Stimulated activated CD8-positive, alpha-beta memory T cell treated with anti-CD3 and anti-CD28 coated beads, Interleukin-15, amount 100 ng/mL, for 4 hours (primary cell): Measurements from ENCODE around the gene KRTAP16-1.

Experiments
- DNase-seq, 2 donors: peaks; one replicate each; pipeline ENCODE4 v3.0.0-alpha.2; 2020; ENCODE audit warnings: low read depth in 2 of 2

KRTAP16-1 gene

DNA sequence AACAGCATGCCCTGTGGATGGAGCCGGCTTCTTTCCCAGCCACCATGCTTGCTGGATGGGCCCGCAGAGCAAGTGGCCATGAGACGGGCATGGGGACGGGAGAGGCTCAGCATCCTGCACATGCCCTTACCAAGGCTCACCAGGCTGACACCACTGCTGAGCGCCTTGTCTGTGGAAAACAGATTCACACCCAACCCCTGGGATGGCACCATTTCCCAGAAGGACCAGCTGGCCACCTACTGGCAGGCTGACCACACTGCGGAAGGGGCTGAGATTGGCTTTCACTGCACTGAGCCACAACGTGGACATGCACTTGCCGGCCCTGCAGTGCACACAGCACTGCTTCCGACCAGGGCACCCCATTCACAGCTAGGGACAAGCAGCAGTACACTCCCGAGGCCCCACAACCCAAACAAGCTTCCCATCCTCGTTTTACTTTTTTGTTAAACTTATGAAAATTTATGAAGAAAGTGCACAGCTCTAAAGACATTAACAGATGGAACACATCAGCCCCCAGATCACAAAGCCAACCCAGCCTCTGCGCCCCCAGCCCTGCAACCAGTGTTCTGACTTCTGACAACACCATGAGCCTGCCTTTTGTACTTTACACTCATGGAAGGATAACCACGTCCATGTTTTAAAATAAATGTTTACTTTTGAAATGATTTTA, 20.3 kb upstream of the KRTAP16-1 start:
- DNase-seq = no peak

DNA sequence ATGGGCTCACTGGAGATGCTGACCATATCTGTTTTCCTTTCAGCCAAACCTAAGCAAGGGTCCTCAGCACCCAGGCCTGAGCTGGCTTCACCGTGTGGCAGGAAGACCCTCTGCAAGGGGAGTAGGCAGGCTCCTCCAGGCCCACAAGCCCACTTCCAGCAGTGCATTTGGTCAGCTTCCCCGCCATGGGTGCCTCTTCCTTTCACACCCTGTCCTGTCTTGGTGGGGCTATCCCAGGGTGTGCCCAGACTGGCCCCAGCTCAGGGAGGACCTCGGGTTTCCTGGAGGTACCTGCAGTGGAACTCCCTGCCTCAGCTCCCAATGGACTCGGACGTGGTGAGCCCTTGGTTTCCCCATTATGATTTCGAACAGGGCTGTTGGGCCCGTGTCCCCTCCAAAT, 19.1 kb upstream of the KRTAP16-1 start:
- no peak for DNase-seq

DNA sequence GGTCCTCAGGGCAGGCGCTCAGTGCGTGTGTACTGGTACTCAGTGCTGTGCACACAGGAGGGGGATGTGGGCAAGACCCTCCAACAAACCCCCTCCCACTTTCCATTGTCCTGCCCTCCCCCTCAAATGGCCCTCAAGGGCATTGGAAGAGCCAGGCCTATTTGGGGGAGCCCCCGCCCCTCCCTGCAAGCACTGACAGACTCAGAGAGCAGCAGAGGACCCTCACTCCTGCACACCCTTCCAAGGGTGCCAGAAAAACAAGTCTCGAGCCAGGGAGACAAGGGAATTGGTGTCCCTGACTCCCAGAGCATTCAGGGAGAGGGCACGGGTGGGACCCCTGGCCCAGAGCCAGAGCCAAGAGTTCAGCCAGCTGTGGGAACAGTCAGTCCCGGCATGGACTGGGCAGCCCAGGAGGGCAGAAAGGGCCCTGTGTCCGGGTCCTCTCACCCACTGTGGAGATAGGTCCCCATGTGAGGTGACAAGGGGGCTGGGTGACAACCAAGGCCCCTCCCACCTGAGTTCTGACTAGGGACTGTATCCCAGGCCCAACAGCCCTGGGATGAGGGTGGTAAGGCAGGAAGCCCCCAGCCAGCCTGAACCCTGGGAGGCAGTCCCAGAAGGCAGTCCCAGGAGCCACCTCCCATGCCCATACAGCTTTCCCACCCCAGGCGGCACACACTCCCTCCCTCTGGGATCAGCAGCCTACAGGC, 18.5 kb upstream of the KRTAP16-1 start:
- no peak for DNase-seq

DNA sequence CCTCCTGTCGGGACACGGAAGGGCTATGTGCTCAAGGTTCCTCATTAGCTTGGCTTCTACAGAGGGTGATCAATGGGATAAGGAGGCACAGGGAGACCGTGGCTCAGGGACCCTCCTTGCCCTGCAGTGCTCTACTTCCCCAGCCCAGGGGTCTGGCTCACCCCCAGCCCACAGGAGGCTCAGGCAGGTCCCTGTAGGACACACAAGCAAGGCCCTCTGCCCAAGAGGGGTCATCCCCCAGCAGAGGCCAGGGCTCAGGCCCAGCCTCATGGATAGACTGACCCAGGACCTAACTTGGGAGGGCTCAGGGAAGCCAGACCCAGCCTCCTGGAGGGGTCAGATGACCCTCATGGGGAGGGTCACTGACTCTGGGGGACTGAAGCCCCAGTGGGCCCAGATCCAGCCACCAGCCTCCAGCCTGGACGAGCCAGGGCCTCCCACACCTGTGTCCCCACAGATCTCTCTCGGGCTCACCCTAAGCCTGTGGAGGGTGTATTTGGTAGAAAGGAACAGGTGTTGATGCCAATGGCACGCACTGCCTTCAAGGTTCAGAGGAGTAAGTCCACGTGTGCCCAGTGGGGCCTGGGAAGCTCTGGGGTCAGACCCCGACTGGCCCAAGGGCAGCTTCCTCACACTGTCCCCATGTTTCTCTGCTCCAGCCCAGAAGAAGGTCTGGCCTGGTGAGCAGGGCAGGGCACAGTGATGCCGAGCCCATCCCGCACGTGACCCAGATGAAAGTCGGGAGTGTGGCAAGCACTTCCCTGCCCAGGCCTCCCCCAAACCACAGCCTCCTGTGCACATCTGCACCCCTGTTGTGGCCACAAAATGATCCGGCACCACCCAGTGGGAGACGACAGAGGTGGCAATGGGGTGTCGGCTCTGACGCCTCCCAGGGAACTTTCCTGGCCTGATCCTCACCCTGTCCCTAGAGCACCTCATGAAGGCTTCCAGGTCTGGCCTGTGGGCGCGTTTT, 17.4 kb upstream of the KRTAP16-1 start:
- no peak for DNase-seq

DNA sequence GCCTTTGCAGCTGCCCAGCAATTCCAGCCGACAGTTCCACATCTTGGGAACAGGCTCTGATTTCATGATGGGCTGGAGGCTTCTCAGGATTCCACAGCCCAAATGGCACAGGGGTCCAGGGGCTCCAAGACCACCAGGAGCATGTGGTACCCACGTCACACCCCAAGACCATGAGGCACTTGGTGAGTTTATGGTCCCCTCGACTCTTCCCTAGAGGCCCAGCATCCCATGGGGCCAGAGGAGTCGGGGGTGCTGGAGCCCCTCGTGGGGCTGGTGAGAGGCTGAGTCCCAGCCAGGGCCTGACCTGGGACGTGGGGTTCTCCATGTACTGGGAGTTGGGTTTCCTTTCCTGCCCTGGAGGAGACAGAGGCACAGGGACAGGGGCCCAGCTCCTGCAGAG, 16.5 kb upstream of the KRTAP16-1 start:
- DNase-seq = no peak

DNA sequence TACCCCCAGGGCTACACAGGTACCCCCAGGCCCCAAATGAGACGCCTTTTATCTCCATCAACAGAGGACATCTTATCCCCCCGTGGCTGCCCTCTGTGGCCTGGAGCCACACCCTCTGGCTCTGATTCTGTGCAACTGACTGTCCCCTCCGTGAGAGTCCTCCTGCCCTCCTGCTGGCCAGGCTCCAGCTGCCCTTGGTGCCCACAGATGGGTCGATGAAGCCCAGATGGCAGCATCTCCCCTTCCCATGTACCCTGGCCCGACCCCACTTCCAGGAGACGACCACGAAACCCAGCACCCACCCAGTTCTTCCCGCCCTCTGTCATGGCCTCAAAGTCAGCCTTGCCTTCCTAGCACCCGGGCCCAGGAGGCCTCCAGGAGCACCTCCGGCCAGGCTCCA, 16.0 kb upstream of the KRTAP16-1 start:
- DNase-seq = no peak

DNA sequence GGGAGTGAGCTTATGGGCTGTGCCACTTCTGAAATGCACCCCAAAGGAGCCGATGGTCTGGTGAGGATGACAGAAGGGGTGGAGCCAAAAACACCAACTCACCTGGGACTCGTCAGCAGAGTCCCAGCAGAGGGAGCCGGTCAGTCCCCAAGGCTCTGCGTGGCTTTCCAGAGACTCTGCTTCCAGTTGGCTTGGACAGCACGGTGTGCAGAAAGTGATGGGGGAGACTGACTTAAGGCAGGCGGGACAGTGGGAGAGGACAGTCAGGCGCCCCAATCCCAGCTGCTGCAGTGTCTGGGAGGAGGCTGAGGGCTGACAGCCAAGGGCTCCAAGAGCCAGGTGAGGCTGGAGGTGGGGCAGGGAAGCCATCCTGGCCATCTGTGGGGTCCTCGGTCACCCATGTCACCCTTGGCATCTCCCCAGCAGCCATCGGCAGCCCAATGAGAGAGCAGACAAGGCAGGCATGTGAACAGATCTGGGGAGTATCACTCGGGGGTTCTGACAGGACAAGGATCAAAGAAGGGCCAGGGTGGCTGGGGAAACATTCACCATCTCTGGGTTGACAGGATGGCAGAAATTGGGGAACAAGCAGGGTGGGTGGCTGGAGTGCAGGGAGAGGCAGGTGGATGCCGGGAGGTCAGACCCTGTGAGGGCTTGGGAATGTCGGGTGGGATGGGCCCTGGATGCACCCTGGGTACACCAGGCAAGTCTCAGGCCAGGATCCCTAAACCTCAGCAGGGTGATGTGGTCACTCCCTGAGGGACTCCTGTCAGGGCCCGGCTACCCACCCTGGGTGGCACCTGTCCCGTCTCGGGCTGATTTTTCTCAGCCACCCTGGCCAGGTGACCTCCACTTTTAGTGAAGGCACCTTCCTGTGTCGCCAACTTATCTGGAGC, 15.3 kb upstream of the KRTAP16-1 start:
- DNase-seq = no peak

DNA sequence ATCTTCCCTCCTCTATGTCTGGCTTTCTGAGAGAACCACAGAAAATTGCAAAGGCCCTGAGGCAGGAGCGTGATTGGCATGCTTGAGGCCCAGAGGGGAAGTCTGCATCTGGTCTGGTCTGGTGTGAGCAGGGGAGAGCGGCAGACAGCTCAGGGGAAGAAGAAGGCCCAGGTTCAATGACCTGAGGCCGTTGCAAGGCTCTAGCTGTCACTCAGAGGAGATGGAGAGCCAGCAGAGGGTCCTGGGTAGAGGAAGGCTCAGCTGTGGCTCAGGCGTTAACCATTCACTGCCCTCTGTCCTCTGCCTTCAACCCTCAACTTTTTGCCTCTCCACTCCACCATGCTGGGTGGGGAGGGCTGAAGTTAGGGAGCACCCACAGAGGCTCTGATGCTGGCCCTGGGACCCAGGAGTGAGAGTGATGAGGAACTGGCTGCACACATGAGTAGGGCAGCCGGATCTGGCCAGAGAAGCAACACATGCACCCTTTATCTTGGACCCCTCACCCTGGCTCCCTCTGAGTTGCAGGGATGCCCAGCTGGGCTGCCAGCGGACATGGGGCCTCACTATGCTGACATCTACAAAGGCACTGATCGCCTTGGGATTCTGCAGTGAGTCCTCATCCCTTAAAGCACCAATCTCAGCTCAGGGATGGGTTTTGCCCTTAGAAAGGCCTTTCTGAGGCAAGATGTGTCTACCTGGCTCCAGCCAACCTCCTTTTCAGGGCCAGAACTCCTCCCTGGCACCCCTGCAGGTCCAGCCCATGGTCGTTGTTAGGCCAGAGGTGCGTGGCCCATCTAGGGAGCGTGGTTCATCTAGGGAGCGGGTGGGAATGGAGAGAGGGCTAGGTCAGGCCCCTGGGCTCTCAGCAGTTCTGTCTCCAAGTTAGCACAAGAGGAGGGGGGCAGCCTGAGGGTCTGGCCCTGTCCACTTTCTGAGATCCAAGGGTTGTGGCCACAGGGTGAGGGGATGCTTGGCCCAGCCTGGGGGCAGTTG, 14.1 kb upstream of the KRTAP16-1 start:
- DNase-seq = no peak

DNA sequence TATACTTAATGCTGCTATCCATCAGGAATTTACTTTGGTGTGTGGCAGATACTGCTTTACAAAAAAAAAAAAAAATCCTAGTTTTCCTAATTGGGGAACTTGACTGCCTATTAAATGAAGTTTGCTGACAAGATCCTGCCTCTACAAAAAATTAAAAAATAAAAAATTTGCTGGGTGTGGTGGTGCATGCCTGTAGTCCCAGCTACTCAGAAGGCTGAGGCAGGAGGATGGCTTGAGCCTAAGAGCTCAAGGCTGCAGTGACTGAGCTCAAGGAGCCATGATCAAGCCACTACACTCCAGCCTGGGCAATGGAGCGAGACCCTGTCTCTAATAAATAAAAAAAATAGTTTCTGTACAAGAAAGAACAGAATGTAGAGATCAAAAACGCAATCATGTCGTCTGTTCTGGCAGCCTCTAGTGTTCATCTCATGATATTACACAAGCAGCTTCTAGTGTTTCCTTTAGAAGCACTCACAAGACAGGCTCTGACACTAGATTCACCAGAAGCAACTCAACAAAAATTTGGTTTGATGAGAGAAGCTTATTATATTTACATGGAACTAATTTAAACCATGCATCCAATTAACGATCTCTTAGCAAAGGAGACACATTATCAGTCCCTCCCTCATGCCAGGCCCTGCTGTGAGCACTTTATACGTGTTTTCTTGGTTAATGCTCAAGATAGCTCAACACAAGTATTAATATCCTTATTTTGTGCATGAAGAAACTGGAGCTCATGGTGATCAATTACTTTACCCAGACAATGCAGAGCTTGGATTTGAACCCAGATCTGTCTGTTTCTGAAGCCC, 13.2 kb upstream of the KRTAP16-1 start:
- no peak for DNase-seq

DNA sequence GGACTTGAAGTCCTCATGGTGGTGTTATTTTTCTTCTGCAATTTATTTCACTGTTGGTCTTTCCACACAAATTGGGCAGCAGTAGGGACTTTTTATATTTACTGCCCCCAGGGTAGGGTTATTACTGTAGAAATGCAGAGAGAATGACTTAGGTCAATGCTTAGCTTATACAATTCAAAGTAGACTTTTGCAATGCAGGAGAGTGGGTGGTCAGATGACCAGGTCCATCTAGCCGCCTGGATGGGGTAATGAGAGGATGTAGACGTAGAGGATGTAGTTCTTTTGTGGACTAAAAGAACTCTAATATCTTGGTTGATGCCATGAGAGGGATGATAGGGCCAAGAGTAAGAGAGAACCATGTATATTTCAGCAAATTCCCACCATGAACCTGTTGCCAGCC, 9.1 kb upstream of the KRTAP16-1 start:
- DNase-seq = no peak

DNA sequence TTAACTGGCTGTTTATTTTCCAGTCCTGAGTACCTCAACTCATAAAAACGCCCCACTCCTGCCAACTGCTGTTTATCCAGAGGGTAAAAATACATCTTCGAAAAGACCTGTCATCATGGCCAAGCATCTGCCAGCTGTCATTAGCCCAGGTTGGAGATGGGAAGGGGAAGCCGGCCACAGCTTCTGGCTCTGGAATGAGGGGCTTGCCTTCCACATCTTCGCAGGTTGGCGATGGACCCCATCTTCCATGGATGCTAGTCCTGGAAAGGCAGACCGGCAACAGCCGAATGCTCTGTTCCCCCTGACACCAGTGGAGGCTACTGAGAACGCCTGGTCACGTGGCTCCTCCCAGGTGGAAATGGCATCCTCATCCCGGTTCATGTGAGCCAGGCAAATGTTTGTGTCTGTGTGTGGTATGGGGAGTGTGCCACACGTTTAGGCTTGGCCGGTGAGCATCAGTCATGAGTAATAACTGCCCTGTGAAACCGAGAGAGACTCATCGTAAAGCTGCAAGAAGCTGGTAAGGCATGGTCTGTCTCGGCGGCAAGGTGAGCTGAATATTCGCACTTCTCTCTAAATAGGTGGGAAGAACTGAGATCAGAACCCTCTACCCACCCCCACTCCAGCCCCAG, 6.8 kb upstream of the KRTAP16-1 start:
- DNase-seq = no peak

DNA sequence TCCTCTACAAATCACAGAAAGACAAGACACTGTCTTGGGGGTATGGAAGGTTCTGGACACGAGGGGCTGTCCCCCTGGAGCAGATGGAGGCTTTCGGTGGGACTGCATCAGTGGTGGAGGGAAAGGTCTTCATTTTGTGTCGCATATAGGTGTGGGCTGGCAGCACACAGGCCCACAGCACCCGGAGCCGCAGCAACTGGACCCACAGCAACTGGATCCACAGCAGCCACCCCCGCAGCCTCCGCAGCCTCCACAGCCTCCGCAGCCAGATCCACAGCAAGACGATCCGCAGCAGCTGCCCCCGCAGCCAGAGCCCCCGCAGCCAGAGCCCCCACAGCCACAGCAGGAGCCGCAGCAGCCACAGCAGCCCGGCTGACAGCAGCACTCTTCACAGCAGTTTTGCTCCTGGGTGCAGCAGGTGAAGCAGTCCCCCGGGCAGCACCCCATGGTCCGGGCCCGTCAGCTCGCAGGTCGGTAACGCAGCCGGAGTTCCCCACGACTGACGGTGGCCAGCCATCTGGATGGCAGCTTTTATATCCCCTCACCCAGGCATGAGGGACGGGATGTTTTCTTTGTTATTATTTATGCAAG, 6.2 kb upstream of the KRTAP16-1 start, which contains the start of gene KRTAP17-1:
Gene KRTAP17-1, minus strand, starts transcription at position 507 of the 591 bp plus-strand sequence. Its CDS starts 60 bp downstream, at position 447.
- DNase-seq = no peak

DNA sequence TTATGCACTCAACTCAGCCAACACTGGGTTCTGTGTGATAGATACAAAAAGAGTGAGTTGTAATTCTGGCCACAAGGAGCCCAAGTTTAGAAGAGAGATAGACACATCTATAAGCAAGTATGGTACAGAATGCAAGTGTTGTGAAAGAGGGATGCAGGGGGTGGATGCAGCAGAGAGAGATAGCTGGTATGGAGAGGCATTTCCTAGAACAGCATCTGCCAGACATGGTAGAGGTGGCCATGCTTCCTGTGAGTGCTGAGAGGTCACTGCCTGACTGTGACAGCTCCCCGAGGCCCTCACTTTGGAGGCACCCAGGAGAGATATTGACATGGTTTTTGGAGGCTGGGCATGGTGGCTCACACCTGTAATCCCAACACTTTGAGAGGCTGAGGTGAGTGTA, 2.0 kb upstream of the KRTAP16-1 start:
- DNase-seq = no peak

DNA sequence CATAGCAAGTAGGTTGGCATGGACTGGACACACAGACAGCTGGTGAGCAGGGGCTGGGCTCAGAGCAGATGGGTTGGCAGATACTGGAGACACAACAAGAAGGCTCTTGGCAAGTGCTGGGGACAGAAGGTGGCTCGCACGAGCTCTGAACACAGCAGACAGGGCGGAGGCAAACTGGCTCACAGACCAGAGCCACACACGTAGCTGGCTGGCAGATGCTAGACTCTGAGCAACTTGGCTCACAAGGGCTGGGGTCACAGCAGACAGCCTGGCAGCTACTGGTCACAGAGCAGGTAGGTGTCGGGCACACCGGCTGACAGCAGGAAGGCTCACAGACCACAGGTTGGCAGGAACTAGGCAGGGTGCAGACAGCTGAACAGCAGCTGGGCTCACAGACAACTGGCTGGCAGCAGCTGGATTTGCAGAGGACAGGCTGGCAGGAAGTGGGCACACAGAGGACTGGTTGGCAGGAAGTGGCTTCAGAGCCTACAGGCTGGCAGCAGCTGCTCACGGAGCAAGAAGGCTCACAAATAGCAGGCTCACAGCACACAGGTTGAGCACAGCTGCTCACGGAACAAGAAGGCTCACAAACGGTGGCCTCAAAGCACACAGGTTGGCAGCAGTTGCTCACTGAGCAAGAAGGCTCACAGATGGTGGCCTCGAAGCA, 725 bp downstream of the KRTAP16-1 start:
- peak; percentile 41 to 47 for DNase-seq

DNA sequence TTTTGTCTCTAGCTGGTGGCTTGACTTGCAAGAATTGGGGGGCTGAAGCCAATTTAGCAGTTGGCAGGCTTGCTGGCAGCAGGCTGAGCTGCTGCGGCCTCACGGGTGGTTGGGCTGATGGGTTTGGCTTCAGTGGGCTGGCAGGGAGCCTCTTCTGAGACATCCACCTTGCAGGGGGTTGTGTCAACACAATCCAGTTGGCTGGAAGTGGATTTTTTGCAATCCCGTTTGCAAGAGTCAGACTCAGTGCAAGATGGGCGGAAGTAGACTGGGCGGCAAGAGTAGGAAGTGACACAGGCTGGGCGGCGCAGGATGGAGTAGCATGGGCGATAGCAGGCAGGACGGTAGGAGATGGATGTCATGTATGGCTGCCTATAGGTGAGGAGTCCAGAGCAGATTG, 1.5 kb downstream of the KRTAP16-1 start:
- DNase-seq = no peak

DNA sequence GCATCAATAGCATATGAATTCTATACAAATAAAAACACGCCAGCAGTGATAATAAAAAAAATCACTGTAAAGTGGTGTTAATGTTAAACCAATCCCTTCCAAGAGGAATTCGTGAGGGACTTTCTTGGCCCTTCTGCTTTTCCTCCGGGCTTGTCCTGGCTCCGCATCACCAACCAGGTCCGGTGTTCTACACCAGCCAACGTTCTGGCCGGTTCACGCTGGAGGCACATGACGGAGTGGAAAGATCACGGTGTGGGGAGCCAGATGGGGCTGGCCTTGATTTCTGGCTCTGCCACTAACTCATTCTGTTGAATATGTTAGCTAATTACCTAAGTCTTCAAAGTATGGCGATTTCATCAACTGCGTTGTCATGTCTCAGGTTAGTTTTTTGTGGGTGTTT, 5.0 kb downstream of the KRTAP16-1 start:
- no peak for DNase-seq

DNA sequence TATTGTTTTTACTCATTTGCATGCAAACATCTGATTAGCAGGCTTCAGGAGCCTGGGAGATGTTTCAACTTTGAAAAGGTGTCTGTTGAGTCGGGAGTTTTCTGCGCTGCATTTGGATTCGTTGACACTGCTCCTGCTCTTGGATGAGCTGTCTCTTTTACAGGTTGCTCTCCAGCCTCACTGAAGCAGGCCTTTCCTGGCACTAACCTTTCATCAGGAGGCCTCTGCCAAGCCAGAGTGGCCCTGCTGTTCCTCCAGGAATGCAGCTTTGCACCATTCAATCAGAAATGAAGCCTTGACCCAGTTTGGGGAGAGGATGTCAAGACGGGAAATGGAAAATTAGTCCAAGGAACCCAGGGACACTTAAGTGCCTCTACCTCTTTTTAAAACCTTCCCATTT, 6.1 kb downstream of the KRTAP16-1 start:
- DNase-seq = no peak
